ENCODE measurements around the gene ANKRD6. TPM values are rescaled to one million over a fixed set of nuclear protein-coding genes. Genes with fewer than 3 reads are reported as not detected.

ANKRD6 gene
- total RNA-seq, 1 donor, result 1.3 TPM

GRCh38 chr6:89547281-89547680 lies 114.3 kb downstream of the ANKRD6 start:
- DNase-seq (ENCODE audit: low read depth), result no peak
- TF ChIP-seq CTCF (IDR thresholded peaks at IDR 0.05; ENCODE audit: insufficient read depth, low read depth, low read length), result no peak
- H3K4me3 ChIP-seq (ENCODE audit: low read depth, low read length), result no peak overlapping the region

GRCh38 chr6:89553431-89553830 lies 120.5 kb downstream of the ANKRD6 start:
- TF ChIP-seq CTCF (IDR thresholded peaks at IDR 0.05; ENCODE audit: insufficient read depth, low read depth, low read length), result no peak
- no peak for DNase-seq (ENCODE audit: low read depth)
- no peak overlapping the region for H3K4me3 ChIP-seq (ENCODE audit: low read depth, low read length)

GRCh38 chr6:89554106-89554505 lies 121.2 kb downstream of the ANKRD6 start:
- no peak overlapping the region for H3K4me3 ChIP-seq (ENCODE audit: low read depth, low read length)
- no peak for TF ChIP-seq CTCF (IDR thresholded peaks at IDR 0.05; ENCODE audit: insufficient read depth, low read depth, low read length)
- DNase-seq (ENCODE audit: low read depth), result no peak

DNA sequence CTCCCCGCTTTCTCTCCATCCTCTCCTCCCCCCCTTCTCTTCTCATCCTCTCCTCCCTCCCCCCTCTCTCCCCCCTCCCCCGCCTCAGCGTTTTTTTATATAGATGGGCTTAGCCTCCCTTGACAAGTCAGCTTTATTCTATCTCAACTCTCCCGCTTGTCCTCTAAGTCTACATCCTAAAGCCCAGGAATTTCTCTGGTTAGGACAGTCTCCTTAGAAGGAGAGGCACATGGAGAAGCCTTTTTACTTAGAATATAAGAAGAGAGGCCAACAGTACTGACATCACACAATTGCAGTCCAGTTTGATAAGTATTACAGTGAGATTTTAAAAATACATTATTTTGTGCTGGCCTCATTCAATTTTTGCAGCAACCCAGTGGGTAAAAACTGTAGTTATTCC lies 122.1 kb downstream of the ANKRD6 start:
- DNase-seq (ENCODE audit: low read depth), result no peak
- no peak for TF ChIP-seq CTCF (IDR thresholded peaks at IDR 0.05; ENCODE audit: insufficient read depth, low read depth, low read length)
- H3K4me3 ChIP-seq (ENCODE audit: low read depth, low read length), result no peak overlapping the region

DNA sequence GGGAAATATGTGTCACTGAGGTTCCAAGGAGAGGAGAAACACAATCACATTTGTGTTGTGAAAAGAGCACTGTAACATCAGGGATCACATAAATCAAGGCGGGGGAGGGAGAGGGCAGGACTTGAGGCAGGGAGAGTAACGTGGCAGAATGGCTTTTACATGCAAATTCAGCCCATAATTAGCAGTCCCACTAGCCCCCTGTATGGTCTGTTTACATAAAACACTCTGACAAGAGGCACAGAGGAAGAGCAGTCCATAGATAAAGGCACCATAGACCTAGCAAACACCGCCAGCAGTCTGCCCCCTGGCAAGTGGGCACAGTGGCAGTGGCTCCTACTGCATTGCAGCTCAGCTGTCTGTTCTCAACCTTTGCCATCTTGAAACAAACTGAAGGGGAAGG lies 122.9 kb downstream of the ANKRD6 start:
- no peak for DNase-seq (ENCODE audit: low read depth)
- H3K4me3 ChIP-seq (ENCODE audit: low read depth, low read length), result no peak overlapping the region
- no peak for TF ChIP-seq CTCF (IDR thresholded peaks at IDR 0.05; ENCODE audit: insufficient read depth, low read depth, low read length)

GRCh38 chr6:89559487-89559886 lies 126.5 kb downstream of the ANKRD6 start:
- no peak overlapping the region for H3K4me3 ChIP-seq (ENCODE audit: low read depth, low read length)
- peak; percentile 5 for DNase-seq (ENCODE audit: low read depth)
- TF ChIP-seq CTCF (IDR thresholded peaks at IDR 0.05; ENCODE audit: insufficient read depth, low read depth, low read length), result no peak

Data from fibroblast of villous mesenchyme (primary cell).